Mucosa of rectum (tissue), 2 donors: ENCODE results near the gene STAMBPL1.

ENCODE experiments used
- H3K27ac ChIP-seq, 2 donors: one replicate each; pipeline ENCODE4 v1.7.0; 2013; ENCODE audit warnings: inconsistent platforms in 2 of 2, low read depth in 2 of 2, low read length in 2 of 2
- H3K27me3 ChIP-seq, 2 donors: one replicate each; pipeline ENCODE4 v1.7.0; 2013; ENCODE audit warnings: low read length in 2 of 2; ENCODE audit not compliant: control insufficient read depth in 2 of 2, insufficient read depth in 2 of 2
- H3K36me3 ChIP-seq, 2 donors: one replicate each; pipeline ENCODE4 v1.7.0; 2013; ENCODE audit warnings: low read length in 2 of 2; ENCODE audit not compliant: control insufficient read depth in 2 of 2, insufficient read depth in 2 of 2
- H3K4me1 ChIP-seq, 2 donors: one replicate each; pipeline ENCODE4 v1.7.0; 2013; ENCODE audit warnings: low read length in 2 of 2, mild to moderate bottlenecking in 1 of 2; ENCODE audit not compliant: control insufficient read depth in 2 of 2, insufficient read depth in 2 of 2
- H3K4me3 ChIP-seq, 2 donors: one replicate each; pipeline ENCODE4 v1.7.0; 2013; ENCODE audit warnings: low read length in 2 of 2
- H3K9ac ChIP-seq, 2 donors: one replicate each; pipeline ENCODE4 v1.7.0; 2013; ENCODE audit warnings: low read length in 2 of 2, low read depth in 1 of 2, mild to moderate bottlenecking in 1 of 2
- H3K9me3 ChIP-seq, 2 donors: one replicate each; pipeline ENCODE4 v1.7.0; 2013; ENCODE audit warnings: low read length in 2 of 2; ENCODE audit not compliant: control insufficient read depth in 2 of 2
- donor health status: healthy.
- donor health status: Normal muscosa, but diverticular disease.

STAMBPL1 gene

GRCh38 chr10:88971221-88972061 lies 91.4 kb downstream of the STAMBPL1 start:
- Histone ChIP-seq H3K36me3 (no peaks in the 10 kb centered on the region), H3K9me3 (no peaks in the 10 kb centered on the region), H3K27me3 (no peaks in the 10 kb centered on the region), H3K9ac (no peak overlapping the region), H3K27ac (peak overlapping the region in 1 of 2 donors; percentile 54), H3K4me1 (peaks cover 0 to 5% of the 10 kb centered on the region in 2 donors), H3K4me3 (no peak overlapping the region)
